A549 (cell line): ENCODE results near the gene TRMT5. TPM values are rescaled to one million over a fixed set of nuclear protein-coding genes. Genes with fewer than 3 reads are reported as not detected.

Experiments
- ATAC-seq, 2 experiments: fragments of 200-7000 bp in 1 of 2; fragments of >200 bp in 1 of 2; cut with Nextera tagmentation in 1 of 2; cut with Tn5 transposase in 1 of 2; 3 replicates each; pipeline versions ENCODE4 v1.8.0 to v1.9.1; 2018 to 2020; ENCODE audit warnings: mild to moderate bottlenecking in 1 of 2, moderate library complexity in 1 of 2
- CTCF ChIA-PET: fragments of 300-600 bp; sonication (Branson Sonifier 250); formaldehyde crosslinking; extraction: SDS; loops from one replicate; lab custom pipeline; 2021; ENCODE audit warnings: antibody characterized with exemption, inconsistent platforms; lab: Yijun Ruan, JAX
- POLR2A ChIA-PET: fragments of 350-600 bp; formaldehyde crosslinking; extraction: SDS; loops from one replicate; lab custom pipeline; 2021; ENCODE audit warnings: antibody characterized with exemption, inconsistent platforms; lab: Yijun Ruan, JAX
- DNase-seq, 2 experiments: peaks; one replicate each; pipeline versions ENCODE4 v3.0.0 to v3.0.0-alpha.2; 2011 to 2016; ENCODE audit warnings: low read depth in 1 of 2, low spot score in 1 of 2
- FAIRE-seq: peaks from 2 replicates; lab custom pipeline; 2011; peaks lifted over from hg19 to GRCh38; lab: Jason Lieb, UNC
- H3K27ac ChIP-seq, 2 experiments: fragments of >200 bp; sonication (Bioruptor Twin); formaldehyde crosslinking; 3 replicates each; pipeline ENCODE4 v1.5.1; 2016 to 2017
- H3K4me1 ChIP-seq: fragments of >200 bp; sonication (Bioruptor Twin); formaldehyde crosslinking; 3 replicates; pipeline ENCODE4 v1.6.1; 2016
- H3K4me2 ChIP-seq: fragments of >200 bp; sonication (Bioruptor Twin); formaldehyde crosslinking; 3 replicates; pipeline ENCODE4 v1.6.1; 2016
- H3K4me3 ChIP-seq: fragments of >200 bp; sonication (Bioruptor Twin); formaldehyde crosslinking; 3 replicates; pipeline ENCODE4 v1.5.1; 2016
- H3K9me3 ChIP-seq: fragments of >200 bp; sonication (Bioruptor Twin); formaldehyde crosslinking; 3 replicates; pipeline ENCODE4 v1.6.1; 2016
- HEYL ChIP-seq: fragments of 250-450 bp; sonication (Bioruptor Pico); IDR thresholded peaks from 2 replicates; pipeline ENCODE4 v1.8.0; 2021; ENCODE audit warnings: mild to moderate bottlenecking, moderate library complexity
- HOXB13 ChIP-seq: fragments of 250-450 bp; sonication (Bioruptor Pico); IDR thresholded peaks from 2 replicates; pipeline ENCODE4 v1.5.0; 2020; ENCODE audit warnings: low read depth, mild to moderate bottlenecking, moderate library complexity
- JUNB ChIP-seq: fragments of >200 bp; sonication (Bioruptor Twin); formaldehyde crosslinking; IDR thresholded peaks from 2 replicates; pipeline ENCODE4 v1.6.1; 2016
- MAFK ChIP-seq: fragments of 450-650 bp; IDR thresholded peaks from 2 replicates; pipeline ENCODE4 v1.6.1; 2014; ENCODE audit not compliant: partially characterized antibody
- NFE2L2 ChIP-seq: fragments of 150-350 bp; conservative IDR thresholded peaks from 2 replicates; pipeline ENCODE4 v1.6.1; 2014; ENCODE audit warnings: low read length
- NPAS2 ChIP-seq: fragments of 250-450 bp; sonication (Bioruptor Pico); IDR thresholded peaks from 2 replicates; pipeline ENCODE4 v1.8.0; 2022; ENCODE audit warnings: mild to moderate bottlenecking, moderate library complexity, borderline replicate concordance
- RAD21 ChIP-seq, 2 experiments: fragments of >200 bp in 1 of 2; sonication (Bioruptor Twin) in 1 of 2; formaldehyde crosslinking in 1 of 2; IDR thresholded peaks in 1 of 2; conservative IDR thresholded peaks in 1 of 2; 2 replicates in 1 of 2; 3 replicates in 1 of 2; pipeline ENCODE4 v1.6.1; 2012 to 2018; ENCODE audit warnings: inconsistent platforms in 1 of 2
- TFCP2L1 ChIP-seq: fragments of 250-450 bp; sonication (Bioruptor Pico); IDR thresholded peaks from 2 replicates; pipeline ENCODE4 v1.5.0; 2021; ENCODE audit warnings: mild to moderate bottlenecking
- TP53 ChIP-seq: fragments of 250-450 bp; sonication (Bioruptor Pico); IDR thresholded peaks from 2 replicates; pipeline ENCODE4 v1.5.0; 2021; ENCODE audit warnings: mild to moderate bottlenecking, moderate library complexity
- USF2 ChIP-seq: fragments of 450-650 bp; IDR thresholded peaks from 2 replicates; pipeline ENCODE4 v1.6.1; 2014; ENCODE audit warnings: antibody characterized with exemption
- ZC3H11A ChIP-seq: fragments of 450-650 bp; IDR thresholded peaks from 2 replicates; pipeline ENCODE4 v1.6.1; 2014; ENCODE audit warnings: antibody characterized with exemption, mild to moderate bottlenecking
- ZFP36 ChIP-seq: fragments of 450-650 bp; IDR thresholded peaks from 2 replicates; pipeline ENCODE4 v1.6.1; 2014; ENCODE audit warnings: borderline replicate concordance; ENCODE audit not compliant: partially characterized antibody
- WGBS: methylation state at CpG from one replicate; pipeline ENCODE4 v1.1.6; 2017; ENCODE audit errors: missing lambda C conversion rate; 5-methylcytosine and 5-hydroxymethylcytosine counted together
- polyA plus RNA-seq, 4 experiments: library from polyadenylated mRNA; depleted of rRNA in 3 of 4; stranded (reverse); fragments of >200 nt; fragmentation: RNase III in 1 of 4; extraction: RNeasy Plus Mini Kit Qiagen cat#74134 plus additional on column Dnase treatment in 1 of 4; gene quantifications; 2 replicates in 3 of 4; 3 replicates in 1 of 4; pipeline ENCODE4 v1.2.3, GENCODE V29; 2011 to 2017
- TF ChIP-seq, protein P1 (sequence below): fragments of 150-350 bp; IDR thresholded peaks from 2 replicates; pipeline ENCODE4 v1.6.1; 2014; ENCODE audit warnings: low read depth, mild to moderate bottlenecking, low read length
- TF ChIP-seq, protein P2 (sequence below): fragments of 250-450 bp; sonication (Bioruptor Pico); IDR thresholded peaks from 2 replicates; pipeline ENCODE4 v1.5.0; 2020; ENCODE audit warnings: low read depth, mild to moderate bottlenecking, moderate library complexity

TRMT5 gene
- polyA plus RNA-seq, 2 of the 4 experiments (the other 2 are of a cell fraction) = 18.2 to 18.8 TPM

DNA sequence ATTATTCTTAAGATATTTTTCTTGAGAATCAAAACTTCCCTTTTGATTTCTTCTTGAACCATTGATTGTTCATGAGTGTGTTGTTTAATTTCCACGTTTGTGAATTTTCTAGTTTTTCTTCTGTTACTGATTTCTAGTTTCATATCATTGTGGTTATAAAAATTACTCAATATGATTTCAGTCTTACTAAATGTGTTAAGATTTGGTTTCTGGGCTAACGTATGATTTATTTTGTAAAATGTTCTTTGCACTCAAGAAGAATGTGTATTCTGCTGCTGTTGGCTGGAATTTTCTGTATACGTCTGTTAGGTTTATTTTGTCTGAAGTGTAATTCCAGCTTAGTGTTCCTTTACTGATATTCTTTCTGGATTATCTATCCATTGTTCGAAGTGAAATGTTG is 24.7 kb downstream of the TRMT5 start (continued):
- TF ChIP-seq RAD21 (conservative IDR thresholded peaks at IDR 0.05 in 1 of 2, IDR thresholded peaks at IDR 0.05 in 1 of 2) (no peak), HOXB13 (CRISPR knock-in tag) (no peak), USF2 (no peak), TP53 (CRISPR knock-in tag) (no peak), HEYL (CRISPR knock-in tag) (no peak)

- POLR2A ChIA-PET = no interaction called here
- TF ChIP-seq ZFP36 = no peak
- TF ChIP-seq NFE2L2 = no peak
- TF ChIP-seq, protein P1, sequence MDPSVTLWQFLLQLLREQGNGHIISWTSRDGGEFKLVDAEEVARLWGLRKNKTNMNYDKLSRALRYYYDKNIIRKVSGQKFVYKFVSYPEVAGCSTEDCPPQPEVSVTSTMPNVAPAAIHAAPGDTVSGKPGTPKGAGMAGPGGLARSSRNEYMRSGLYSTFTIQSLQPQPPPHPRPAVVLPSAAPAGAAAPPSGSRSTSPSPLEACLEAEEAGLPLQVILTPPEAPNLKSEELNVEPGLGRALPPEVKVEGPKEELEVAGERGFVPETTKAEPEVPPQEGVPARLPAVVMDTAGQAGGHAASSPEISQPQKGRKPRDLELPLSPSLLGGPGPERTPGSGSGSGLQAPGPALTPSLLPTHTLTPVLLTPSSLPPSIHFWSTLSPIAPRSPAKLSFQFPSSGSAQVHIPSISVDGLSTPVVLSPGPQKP = no peak
- TF ChIP-seq, protein P2, sequence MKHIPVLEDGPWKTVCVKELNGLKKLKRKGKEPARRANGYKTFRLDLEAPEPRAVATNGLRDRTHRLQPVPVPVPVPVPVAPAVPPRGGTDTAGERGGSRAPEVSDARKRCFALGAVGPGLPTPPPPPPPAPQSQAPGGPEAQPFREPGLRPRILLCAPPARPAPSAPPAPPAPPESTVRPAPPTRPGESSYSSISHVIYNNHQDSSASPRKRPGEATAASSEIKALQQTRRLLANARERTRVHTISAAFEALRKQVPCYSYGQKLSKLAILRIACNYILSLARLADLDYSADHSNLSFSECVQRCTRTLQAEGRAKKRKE (CRISPR knock-in tag) = no peak
- no peak for TF ChIP-seq ZC3H11A
- Histone ChIP-seq H3K4me2 (no peak overlapping the region), H3K4me3 (no peak overlapping the region), H3K4me1 (no peaks in the 10 kb centered on the region), H3K27ac (no peak overlapping the region), H3K9me3 (no peaks in the 10 kb centered on the region; the same call in 2 of the 3 replicates)
- ATAC-seq (no peak), FAIRE-seq (no peak), DNase-seq (no peak)
- 57% methylated on average over 3 of the region's 3 CpGs for WGBS
- CTCF ChIA-PET = no interaction called here
Measured at GRCh38 chr14:60951776-60952435, 29.0 kb downstream of the TRMT5 start.

- Histone ChIP-seq H3K4me1 (no peaks in the 10 kb centered on the region), H3K4me2 (no peak overlapping the region), H3K9me3 (no peaks in the 10 kb centered on the region), H3K4me3 (no peak overlapping the region), H3K27ac (no peak overlapping the region)
- FAIRE-seq (no peak), DNase-seq (no peak), ATAC-seq (no peak)
- 72% methylated on average over 3 of the region's 3 CpGs for WGBS
- ChIA-PET POLR2A (no interaction called here), CTCF (no interaction called here)
- no peak for TF ChIP-seq NPAS2
- no peak for TF ChIP-seq ZC3H11A
Measured at GRCh38 chr14:60946773-60947172, 34.1 kb downstream of the TRMT5 start.

GRCh38 chr14:60945984-60946383 is 34.9 kb downstream of the TRMT5 start:
- DNase-seq (no peak), FAIRE-seq (no peak), ATAC-seq (no peak)
- H3K4me2 ChIP-seq = no peak overlapping the region
- H3K9me3 ChIP-seq = no peaks in the 10 kb centered on the region
- no peak overlapping the region for H3K27ac ChIP-seq
- H3K4me1 ChIP-seq = no peaks in the 10 kb centered on the region
- TF ChIP-seq MAFK = no peak
- 83% methylated on average over 1 of the region's 1 CpG for WGBS
- H3K4me3 ChIP-seq = no peak overlapping the region
- CTCF ChIA-PET = no interaction called here
- POLR2A ChIA-PET = no interaction called here

- Histone ChIP-seq H3K4me1 (no peaks in the 10 kb centered on the region), H3K4me2 (no peak overlapping the region), H3K4me3 (no peak overlapping the region)
- ATAC-seq = no peak
- POLR2A ChIA-PET = no interaction called here
- peak; percentile 59 for FAIRE-seq
- TF ChIP-seq TFCP2L1 (CRISPR knock-in tag) = no peak
- no peak for TF ChIP-seq ZFP36
- no peak for TF ChIP-seq JUNB
- TF ChIP-seq, all 56 proteins: peak for 0
- no peaks in the 10 kb centered on the region for H3K9me3 ChIP-seq
- WGBS = 87% methylated on average over 4 of the region's 4 CpGs
- CTCF ChIA-PET = no interaction called here
- no peak for DNase-seq
- H3K27ac ChIP-seq = no peak overlapping the region
Measured at GRCh38 chr14:60944204-60944603, 36.7 kb downstream of the TRMT5 start.
